Activated CD4-positive, alpha-beta T cell treated with anti-CD3 and anti-CD28 coated beads for 48 hours (primary cell): ENCODE measurements around the gene CCND2.
A peak's percentile ranks its signal among the peaks of the same experiment; 100 is the strongest.

Experiments
- DNase-seq: peaks from one replicate; pipeline ENCODE4 v3.0.0-alpha.2; 2020

CCND2 gene

DNA sequence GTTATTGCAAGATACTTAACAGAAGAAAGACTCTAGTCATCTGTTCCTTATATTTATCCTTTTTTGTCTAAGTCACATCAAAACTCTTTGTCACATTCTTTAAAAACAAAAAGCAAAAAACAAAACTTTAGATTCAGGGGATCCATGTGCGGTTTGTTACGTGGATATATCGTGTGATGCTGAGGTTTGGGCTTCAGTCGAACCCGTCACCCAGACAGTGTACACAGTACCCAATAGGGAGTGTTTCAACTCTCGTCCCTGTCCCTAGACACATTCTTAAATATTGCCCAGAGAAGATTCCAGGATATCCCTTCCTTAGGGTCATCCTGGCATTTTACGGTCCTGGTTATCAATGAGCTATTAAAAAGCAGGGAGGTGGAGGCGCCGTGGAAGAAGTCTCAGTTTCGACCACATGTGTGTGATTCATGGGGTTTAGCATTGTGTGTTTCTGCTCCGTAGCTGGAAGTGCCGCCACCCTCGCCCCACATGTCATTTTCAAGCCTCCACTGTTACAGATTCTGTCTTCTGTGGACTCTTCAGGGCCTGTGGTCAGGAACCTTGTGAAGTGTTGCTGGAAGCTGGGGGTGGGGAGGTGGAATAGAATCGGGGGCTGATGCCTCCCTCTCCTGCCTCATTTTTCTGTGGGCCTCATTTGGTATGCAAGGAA, 19.9 kb downstream of the CCND2 start:
- DNase-seq = peak; percentile 72

DNA sequence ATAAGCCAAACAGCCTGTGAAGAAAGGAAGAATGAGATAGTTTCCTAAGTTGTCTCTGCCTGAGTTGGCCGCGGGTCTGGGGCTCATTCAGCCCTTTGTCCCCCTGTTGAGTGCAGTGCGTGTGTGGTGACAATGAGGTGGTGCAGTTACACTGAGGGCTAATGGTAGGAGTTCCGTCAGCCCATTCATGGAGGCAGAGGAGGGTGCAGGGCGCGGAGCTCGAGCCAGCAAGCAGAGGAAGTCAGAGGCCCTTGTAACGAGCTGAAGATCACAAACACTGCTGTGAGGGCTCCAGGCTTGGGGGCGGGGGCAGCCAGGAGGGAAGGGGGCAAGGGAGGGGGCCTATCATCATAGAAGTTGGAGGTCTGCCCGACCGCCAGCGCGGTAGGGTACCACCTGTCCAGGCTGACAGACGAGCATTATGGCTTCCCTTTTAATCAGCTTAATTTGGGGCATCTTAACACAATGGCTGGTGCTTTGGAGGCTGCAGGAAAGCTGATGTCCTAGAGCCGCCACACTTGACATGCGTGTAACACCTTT, 20.5 kb downstream of the CCND2 start:
- DNase-seq = peak; percentile 15

- DNase-seq = no peak
Measured at GRCh38 chr12:4296751-4297150, 23.2 kb downstream of the CCND2 start.

GRCh38 chr12:4297617-4298016, 24.1 kb downstream of the CCND2 start:
- no peak for DNase-seq

DNA sequence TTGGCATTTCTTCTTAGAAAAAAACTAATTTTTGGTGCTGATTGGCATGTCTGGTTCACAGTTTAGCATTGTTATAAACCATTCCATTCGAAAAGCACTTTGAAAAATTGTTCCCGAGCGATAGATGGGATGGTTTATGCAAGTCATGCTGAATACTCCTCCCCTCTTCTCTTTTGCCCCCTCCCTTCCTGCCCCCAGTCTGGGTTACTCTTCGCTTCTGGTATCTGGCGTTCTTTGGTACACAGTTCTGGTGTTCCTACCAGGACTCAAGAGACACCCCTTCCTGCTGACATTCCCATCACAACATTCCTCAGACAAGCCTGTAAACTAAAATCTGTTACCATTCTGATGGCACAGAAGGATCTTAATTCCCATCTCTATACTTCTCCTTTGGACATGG, 27.3 kb downstream of the CCND2 start:
- DNase-seq = no peak

DNA sequence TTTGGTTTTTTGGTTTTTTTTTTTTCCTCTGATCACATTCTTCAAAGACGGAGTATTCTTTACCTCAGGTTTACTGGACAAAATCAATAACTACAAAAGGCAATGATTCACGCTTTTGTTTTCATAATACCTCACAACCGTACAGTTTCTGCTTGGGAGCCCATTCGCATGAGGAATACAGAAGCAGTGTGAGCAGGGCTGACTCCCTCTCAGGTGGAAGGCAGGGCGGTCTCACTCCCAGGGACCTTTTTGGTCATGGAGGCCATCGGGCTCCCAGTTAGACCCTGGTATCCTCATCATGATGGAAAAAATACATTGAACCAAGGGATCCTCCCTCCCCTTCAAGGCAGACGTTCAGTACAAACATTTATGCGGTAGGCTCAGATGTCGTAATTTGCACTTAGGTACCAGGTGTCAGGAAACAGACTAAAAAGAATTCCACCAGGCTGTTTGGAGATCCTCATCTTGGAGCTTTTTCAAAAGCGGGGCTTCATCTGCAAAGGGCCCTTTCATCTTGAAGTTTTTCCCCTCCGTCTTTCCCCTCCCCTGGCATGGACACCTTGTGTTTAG, 28.5 kb downstream of the CCND2 start:
- DNase-seq = no peak

- DNase-seq = no peak
Measured at GRCh38 chr12:4302881-4303280, 29.3 kb downstream of the CCND2 start.

- DNase-seq = no peak
Measured at GRCh38 chr12:4303750-4304149, 30.2 kb downstream of the CCND2 start.

DNA sequence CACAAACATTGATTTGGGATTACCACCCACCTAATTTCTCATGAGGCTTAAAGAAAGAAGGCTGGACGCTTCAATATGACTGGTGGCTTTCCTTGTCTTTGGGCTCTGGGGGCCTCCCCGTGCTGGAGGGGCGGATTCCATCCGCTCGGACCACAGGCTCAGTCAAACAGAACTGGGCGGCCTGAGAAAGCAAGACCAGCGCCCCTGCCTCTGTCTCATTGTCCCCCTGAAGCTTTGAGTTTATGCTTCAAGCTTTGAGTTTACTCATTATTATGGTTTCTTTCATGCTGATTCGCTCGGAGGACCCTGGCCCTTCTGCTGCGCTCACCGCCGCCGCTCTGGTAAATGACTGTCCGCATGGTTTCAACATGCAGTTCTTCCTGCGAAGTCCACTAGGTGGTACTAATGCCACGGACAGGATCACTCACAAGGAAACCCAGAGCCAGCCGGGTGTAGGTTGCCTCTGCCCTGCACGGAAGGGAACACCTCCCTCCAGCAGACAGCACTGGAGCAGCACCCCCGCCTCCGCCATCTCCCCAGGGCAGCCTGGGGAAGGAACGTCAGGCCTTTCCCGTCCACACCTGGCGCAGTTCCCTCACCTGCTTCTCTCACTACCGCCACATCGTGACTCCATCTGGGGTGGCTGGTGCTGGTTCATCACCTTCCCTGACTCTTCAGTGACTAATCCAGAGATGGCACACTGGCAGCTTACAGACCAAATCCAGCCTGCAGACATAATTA, 34.2 kb downstream of the CCND2 start:
- peak; percentile 24 for DNase-seq

- DNase-seq = no peak
Measured at GRCh38 chr12:4308334-4308950, 34.9 kb downstream of the CCND2 start.

GRCh38 chr12:4311776-4312175, 38.2 kb downstream of the CCND2 start:
- no peak for DNase-seq

DNA sequence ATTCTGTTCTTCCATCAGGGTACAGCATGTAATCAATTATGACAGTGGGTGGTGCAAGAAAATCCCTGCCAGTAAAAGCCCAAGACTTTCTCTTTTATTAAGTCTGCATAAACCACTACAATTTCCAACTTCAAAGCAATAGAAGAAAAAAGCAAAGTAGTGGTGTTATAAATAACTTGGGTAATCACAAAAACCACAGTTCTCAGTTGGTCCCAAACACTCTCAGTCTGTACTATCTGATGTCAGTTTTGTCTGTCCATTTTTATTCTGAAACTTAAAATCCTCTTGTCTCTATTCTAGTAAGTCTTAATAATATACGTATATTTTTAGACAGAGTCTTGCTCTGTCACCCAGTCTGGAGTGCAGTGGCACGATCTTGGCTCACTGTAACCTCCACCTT, 38.7 kb downstream of the CCND2 start:
- no peak for DNase-seq

GRCh38 chr12:4320497-4320852, 46.9 kb downstream of the CCND2 start:
- DNase-seq = peak; percentile 34

DNA sequence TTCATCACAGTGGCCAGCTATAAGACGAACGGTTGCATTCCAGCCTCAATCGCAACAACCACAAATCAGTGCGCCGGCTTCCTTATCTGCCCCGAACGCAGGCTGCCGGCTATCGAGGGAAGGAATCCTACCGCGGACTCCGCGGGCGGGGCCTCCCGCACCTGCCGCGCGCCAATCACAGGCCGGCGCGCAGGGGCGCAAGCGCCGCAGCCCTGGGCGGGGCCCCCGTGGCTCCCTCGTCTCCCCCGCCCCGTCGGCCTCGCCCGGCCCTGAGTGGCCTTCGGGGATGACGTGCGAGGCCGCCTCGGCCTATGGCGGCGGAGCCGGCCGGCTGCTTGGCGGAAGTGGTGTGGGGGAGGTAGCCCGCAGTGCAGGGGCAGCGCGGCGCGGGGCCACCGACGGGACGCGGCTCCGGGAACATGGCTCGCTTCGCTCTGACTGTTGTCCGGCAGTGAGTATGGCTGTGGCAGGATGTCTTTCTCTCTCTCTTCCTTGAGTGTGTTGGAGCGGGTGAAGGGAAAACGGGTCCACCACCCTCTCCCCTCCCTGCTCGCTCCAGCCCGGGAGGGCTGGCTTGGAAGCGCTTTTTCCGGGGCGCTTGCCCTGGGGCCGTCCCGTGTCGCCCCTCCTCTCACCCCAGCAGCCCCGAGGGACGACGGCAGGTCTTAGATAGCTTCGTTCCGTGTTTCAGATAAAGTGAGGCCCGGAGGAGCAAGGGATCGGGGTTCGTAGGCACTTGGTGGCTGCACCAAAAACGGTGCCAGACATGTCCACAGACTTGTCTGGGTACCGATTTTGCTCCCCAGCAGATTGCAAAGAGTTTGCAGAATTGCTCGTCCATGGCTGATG, 47.5 kb downstream of the CCND2 start, which contains the start of gene TIGAR:
TIGAR (plus strand) TSS at position 361 of the 849 bp plus-strand sequence; CDS start at position 420, 59 bp downstream.
- peak; percentile 92 for DNase-seq

- DNase-seq = no peak
Measured at GRCh38 chr12:4322726-4323125, 49.2 kb downstream of the CCND2 start.
